Trophoblast cell (in vitro differentiated cells and primary cell): ENCODE data around the gene ZNF410.
"Not testable (repeated sequence)": the region's sequence is repeated elsewhere in the genome, so short reads cannot be mapped to it uniquely, and the experiment has no call there.

Source experiments
- DNase-seq, 2 donors: peaks; one replicate each; pipeline ENCODE4 v3.0.0-alpha.2; 2016
- H2AFZ ChIP-seq: 2 replicates; pipeline ENCODE4 v1.6.1; 2013; ENCODE audit warnings: low read length, moderate library complexity, mild to moderate bottlenecking; ENCODE audit not compliant: insufficient read depth, poor library complexity
- H2AK5ac ChIP-seq: 2 replicates; pipeline ENCODE4 v1.6.1; 2013; ENCODE audit warnings: mild to moderate bottlenecking, low read length
- H2BK120ac ChIP-seq: 2 replicates; pipeline ENCODE4 v1.6.1; 2013; ENCODE audit warnings: low read length, mild to moderate bottlenecking, moderate library complexity; ENCODE audit not compliant: insufficient read depth, poor library complexity
- H2BK12ac ChIP-seq: 2 replicates; pipeline ENCODE4 v1.6.1; 2013; ENCODE audit warnings: mild to moderate bottlenecking, low read length, moderate library complexity
- H2BK5ac ChIP-seq: 2 replicates; pipeline ENCODE4 v1.6.1; 2013; ENCODE audit warnings: low read length, low read depth, moderate library complexity, mild to moderate bottlenecking; ENCODE audit not compliant: poor library complexity
- H3K14ac ChIP-seq: 2 replicates; pipeline ENCODE4 v1.6.1; 2013; ENCODE audit warnings: mild to moderate bottlenecking, low read length
- H3K18ac ChIP-seq: 2 replicates; pipeline ENCODE4 v1.6.1; 2013; ENCODE audit warnings: mild to moderate bottlenecking, low read length
- H3K23ac ChIP-seq: 2 replicates; pipeline ENCODE4 v1.6.1; 2013; ENCODE audit warnings: low read length
- H3K27ac ChIP-seq: 2 replicates; pipeline ENCODE4 v1.5.1; 2013; ENCODE audit warnings: low read depth, mild to moderate bottlenecking, inconsistent platforms, low read length, moderate library complexity
- H3K27me3 ChIP-seq: 2 replicates; pipeline ENCODE4 v1.6.1; 2013; ENCODE audit warnings: inconsistent platforms, mild to moderate bottlenecking, low read length, moderate library complexity; ENCODE audit not compliant: insufficient read depth
- H3K36me3 ChIP-seq, 2 experiments: 1 replicate in 1 of 2; 2 replicates in 1 of 2; pipeline ENCODE4 v1.6.1; 2013; ENCODE audit warnings: low read length in 2 of 2, mild to moderate bottlenecking in 2 of 2, moderate library complexity in 1 of 2; ENCODE audit not compliant: insufficient read depth in 2 of 2, control insufficient read depth in 1 of 2
- H3K4ac ChIP-seq: 2 replicates; pipeline ENCODE4 v1.6.1; 2013; ENCODE audit warnings: low read depth, mild to moderate bottlenecking, low read length, moderate library complexity
- H3K4me1 ChIP-seq, 2 experiments: 1 replicate in 1 of 2; 2 replicates in 1 of 2; pipeline ENCODE4 v1.6.1; 2013; ENCODE audit warnings: low read length in 2 of 2, mild to moderate bottlenecking in 2 of 2, moderate library complexity in 1 of 2; ENCODE audit not compliant: insufficient read depth in 2 of 2, control insufficient read depth in 1 of 2
- H3K4me2 ChIP-seq: 2 replicates; pipeline ENCODE4 v1.6.1; 2013; ENCODE audit warnings: inconsistent platforms, mild to moderate bottlenecking, low read length, moderate library complexity
- H3K4me3 ChIP-seq: 2 replicates; pipeline ENCODE4 v1.5.1; 2013; ENCODE audit warnings: mild to moderate bottlenecking, low read depth, low read length, inconsistent platforms
- H3K79me1 ChIP-seq: one replicate; pipeline ENCODE4 v1.6.1; 2013; ENCODE audit warnings: low read length
- H3K79me2 ChIP-seq: 2 replicates; pipeline ENCODE4 v1.6.1; 2013; ENCODE audit warnings: low read length, mild to moderate bottlenecking; ENCODE audit not compliant: control insufficient read depth, insufficient read depth, poor library complexity
- H3K9ac ChIP-seq: 2 replicates; pipeline ENCODE4 v1.6.1; 2013; ENCODE audit warnings: mild to moderate bottlenecking, low read length
- H3K9me3 ChIP-seq: 2 replicates; pipeline ENCODE4 v1.6.1; 2013; ENCODE audit warnings: low read depth, mild to moderate bottlenecking, control low read depth, inconsistent platforms, low read length; ENCODE audit not compliant: insufficient read depth
- H4K12ac ChIP-seq: 2 replicates; pipeline ENCODE4 v1.6.1; 2013; ENCODE audit warnings: low read depth, mild to moderate bottlenecking, low read length, moderate library complexity
- H4K8ac ChIP-seq: 2 replicates; pipeline ENCODE4 v1.6.1; 2013; ENCODE audit warnings: low read depth, mild to moderate bottlenecking, low read length, moderate library complexity
- H4K91ac ChIP-seq: one replicate; pipeline ENCODE4 v1.6.1; 2013; ENCODE audit warnings: low read depth, mild to moderate bottlenecking, low read length, moderate library complexity
- WGBS: extraction: QIAGEN DNeasy Blood & Tissue Kit; methylation state at CpG from one replicate; pipeline ENCODE4 v1.1.7; 2013; ENCODE audit warnings: missing lambda C conversion rate; ENCODE audit not compliant: insufficient read length, insufficient coverage; ENCODE audit errors: extremely low coverage; 5-methylcytosine and 5-hydroxymethylcytosine counted together

The ZNF410 gene

GRCh38 chr14:73919457-73919856, 32.8 kb downstream of the ZNF410 start:
- H2BK120ac ChIP-seq, H3K9ac ChIP-seq, H3K18ac ChIP-seq, H3K4me1 ChIP-seq, H2BK12ac ChIP-seq, H3K27me3 ChIP-seq, H3K23ac ChIP-seq, H2AK5ac ChIP-seq, H3K4me3 ChIP-seq, H3K79me2 ChIP-seq, H2AFZ ChIP-seq, H3K4me2 ChIP-seq, H4K12ac ChIP-seq, H4K91ac ChIP-seq, H3K27ac ChIP-seq, H3K9me3 ChIP-seq, H3K79me1 ChIP-seq, H3K14ac ChIP-seq, H3K4ac ChIP-seq, H4K8ac ChIP-seq, H2BK5ac ChIP-seq, DNase-seq: not testable (repeated sequence)
- no CpG with 5 or more reads among the region's 2 CpGs for WGBS
- H3K36me3 ChIP-seq, result peaks cover 26 to 44% of the 10 kb centered on the region in 2 experiments

DNA sequence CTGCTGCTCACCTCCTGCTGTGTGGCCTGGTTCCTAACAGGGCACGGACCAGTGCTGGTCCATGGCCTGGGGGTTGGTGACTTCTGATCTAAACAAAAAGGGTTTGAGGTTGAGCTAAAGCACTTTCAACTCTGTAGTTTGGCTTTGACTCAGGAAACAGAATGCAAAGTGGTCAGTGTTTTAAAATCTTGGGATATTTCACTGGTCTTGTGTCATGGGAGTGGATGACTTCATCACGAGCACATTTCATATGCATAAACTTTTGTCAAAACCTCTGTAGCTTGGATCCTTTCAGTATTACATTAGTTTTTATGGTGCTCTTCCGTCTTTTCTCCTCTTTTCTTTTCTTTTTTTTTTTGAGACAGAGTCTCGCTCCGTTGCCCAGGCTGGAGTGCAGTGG, 37.7 kb downstream of the ZNF410 start:
- no peaks in the 10 kb centered on the region for H3K79me2 ChIP-seq
- H4K91ac ChIP-seq, result no peak overlapping the region
- no peak overlapping the region for H2BK12ac ChIP-seq
- no peak overlapping the region for H3K18ac ChIP-seq
- H2BK5ac ChIP-seq, result no peak overlapping the region
- H3K4me3 ChIP-seq, result no peak overlapping the region
- no peak overlapping the region for H3K4ac ChIP-seq
- no peak overlapping the region for H2AFZ ChIP-seq
- H3K23ac ChIP-seq, result no peak overlapping the region
- no peaks in the 10 kb centered on the region for H3K27me3 ChIP-seq
- H4K8ac ChIP-seq, result no peak overlapping the region
- no peak overlapping the region for H3K27ac ChIP-seq
- H3K36me3 ChIP-seq, result peaks cover 25 to 48% of the 10 kb centered on the region in 2 experiments
- no peak overlapping the region for H2BK120ac ChIP-seq
- no peak for DNase-seq
- H3K4me1 ChIP-seq, result no peaks in the 10 kb centered on the region
- H3K9ac ChIP-seq, result no peak overlapping the region
- no peak overlapping the region for H4K12ac ChIP-seq
- no peaks in the 10 kb centered on the region for H3K79me1 ChIP-seq
- no peaks in the 10 kb centered on the region for H3K9me3 ChIP-seq
- no peak overlapping the region for H3K4me2 ChIP-seq
- no peak overlapping the region for H2AK5ac ChIP-seq
- no CpG with 5 or more reads among the region's 5 CpGs for WGBS
- no peak overlapping the region for H3K14ac ChIP-seq

- no peak overlapping the region for H2BK120ac ChIP-seq
- H3K4ac ChIP-seq, result no peak overlapping the region
- no peak overlapping the region for H4K91ac ChIP-seq
- H3K27me3 ChIP-seq, result no peaks in the 10 kb centered on the region
- H2AFZ ChIP-seq, result no peak overlapping the region
- H3K36me3 ChIP-seq, result peaks cover 6 to 22% of the 10 kb centered on the region in 2 experiments
- DNase-seq, result peak in 1 of 2 donors; percentile 58
- no peak overlapping the region for H3K9ac ChIP-seq
- H3K23ac ChIP-seq, result no peak overlapping the region
- H3K27ac ChIP-seq, result no peak overlapping the region
- H3K14ac ChIP-seq, result no peak overlapping the region
- H3K9me3 ChIP-seq, result no peaks in the 10 kb centered on the region
- H4K12ac ChIP-seq, result no peak overlapping the region
- no peak overlapping the region for H2AK5ac ChIP-seq
- no peaks in the 10 kb centered on the region for H3K79me1 ChIP-seq
- whole genome bisulfite sequencing, result no CpG with 5 or more reads among the region's 2 CpGs
- no peaks in the 10 kb centered on the region for H3K79me2 ChIP-seq
- no peak overlapping the region for H3K4me3 ChIP-seq
- H3K4me1 ChIP-seq, result no peaks in the 10 kb centered on the region
- H3K4me2 ChIP-seq, result no peak overlapping the region
- no peak overlapping the region for H2BK5ac ChIP-seq
- H2BK12ac ChIP-seq, result no peak overlapping the region
- H3K18ac ChIP-seq, result no peak overlapping the region
- no peak overlapping the region for H4K8ac ChIP-seq
Observed at GRCh38 chr14:73935666-73936065, 49.0 kb downstream of the ZNF410 start.

GRCh38 chr14:73936548-73936947, 49.9 kb downstream of the ZNF410 start:
- Histone ChIP-seq H4K12ac (no peak overlapping the region), H3K9ac (no peak overlapping the region), H3K4me2 (no peak overlapping the region), H3K79me2 (no peaks in the 10 kb centered on the region), H3K4ac (no peak overlapping the region), H2BK12ac (no peak overlapping the region), H3K36me3 (peaks cover 6 to 20% of the 10 kb centered on the region in 2 experiments), H4K8ac (no peak overlapping the region), H3K79me1 (no peaks in the 10 kb centered on the region), H3K23ac (no peak overlapping the region), H3K9me3 (no peaks in the 10 kb centered on the region), H3K14ac (no peak overlapping the region), H2BK5ac (no peak overlapping the region), H2AK5ac (no peak overlapping the region), H3K4me1 (no peaks in the 10 kb centered on the region), H2BK120ac (no peak overlapping the region), H2AFZ (no peak overlapping the region), H3K27me3 (no peaks in the 10 kb centered on the region), H4K91ac (no peak overlapping the region), H3K4me3 (no peak overlapping the region), H3K27ac (no peak overlapping the region), H3K18ac (no peak overlapping the region)
- WGBS, result no CpG with 5 or more reads among the region's 1 CpG
- DNase-seq, result no peak
